ENCODE results near the gene FREY1.

The FREY1 gene

DNA sequence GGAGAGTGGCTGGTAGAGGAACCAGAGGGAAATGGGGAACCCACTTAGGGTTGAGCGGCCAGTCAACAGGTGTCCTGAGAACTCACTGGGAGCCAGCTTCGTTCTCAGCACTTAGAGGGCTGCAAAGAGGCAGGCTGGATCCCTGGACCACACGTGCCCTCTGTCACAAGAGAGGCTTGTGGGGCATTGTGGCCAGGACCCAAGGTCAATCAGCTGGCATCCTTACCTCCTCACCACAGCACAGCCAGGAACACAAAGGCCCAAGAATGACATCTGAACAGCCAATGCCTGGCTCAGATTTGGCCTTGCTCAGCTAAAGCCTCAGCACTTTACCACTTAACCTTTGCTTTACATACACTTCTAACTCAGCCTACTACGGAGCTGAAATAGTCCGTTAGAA, 14.2 kb downstream of the FREY1 start:
- no peak for DNase-seq

GRCh38 chr11:45890886-45891550, 16.1 kb downstream of the FREY1 start:
- no peak for DNase-seq

- DNase-seq, result no peak
Observed at GRCh38 chr11:45889966-45890365, 17.1 kb downstream of the FREY1 start.

DNA sequence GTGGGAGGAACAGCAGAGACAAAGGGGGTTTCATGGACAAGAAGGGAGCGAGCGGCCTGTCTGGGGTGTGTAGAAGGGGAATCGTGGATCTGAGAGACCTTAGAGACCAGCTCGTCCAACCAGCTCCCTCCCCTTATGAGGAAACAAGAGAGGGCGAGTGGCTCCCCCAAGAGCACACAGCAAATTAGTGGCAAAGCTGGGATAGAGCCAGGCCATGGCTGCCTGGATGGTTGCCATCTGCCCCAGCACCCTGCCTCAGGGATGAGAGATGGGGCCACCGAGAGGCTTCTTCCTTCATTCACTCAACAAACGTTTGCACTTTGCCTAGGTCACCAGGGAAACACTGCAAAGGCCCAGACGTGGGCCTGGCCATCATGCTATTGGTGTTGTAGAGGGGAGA, 17.5 kb downstream of the FREY1 start:
- DNase-seq, result no peak

GRCh38 chr11:45887587-45887986, 19.5 kb downstream of the FREY1 start:
- no peak for DNase-seq

DNA sequence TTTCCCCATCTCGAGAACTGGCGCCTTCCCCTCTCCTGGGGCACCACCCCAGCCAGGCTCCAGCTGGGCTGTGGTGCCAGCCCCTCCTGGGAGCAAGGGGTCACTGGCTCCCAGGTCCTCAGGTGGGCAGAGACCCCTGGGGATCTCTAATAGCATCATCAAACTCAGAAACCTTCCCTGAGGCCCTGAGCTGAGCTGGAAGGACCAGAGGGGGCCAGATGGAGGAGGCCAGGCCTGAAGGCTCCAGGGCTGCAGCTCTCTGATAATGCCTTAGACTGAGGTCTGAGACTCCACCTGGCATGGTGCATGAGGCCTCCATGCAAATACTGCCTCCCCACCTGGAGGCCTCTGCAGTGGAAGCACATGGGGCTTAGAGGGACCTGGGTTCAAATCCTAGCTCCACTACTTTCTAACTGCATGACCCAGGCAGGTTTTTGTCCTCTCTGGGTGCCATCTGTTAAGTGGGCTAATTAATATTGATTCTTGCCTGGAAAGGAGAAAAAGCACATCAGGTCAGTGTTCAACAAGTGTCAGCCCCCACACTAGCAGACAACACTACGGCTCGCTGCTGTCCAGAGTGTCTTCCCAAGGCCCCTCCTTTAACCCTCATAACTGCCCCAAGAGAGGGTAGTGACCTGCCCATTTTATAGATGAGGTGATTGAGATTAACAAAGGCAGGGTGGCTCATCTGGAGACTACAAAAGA, 20.1 kb downstream of the FREY1 start:
- DNase-seq, result no peak

GRCh38 chr11:45885921-45886721, 20.9 kb downstream of the FREY1 start:
- DNase-seq, result no peak

- DNase-seq, result peak; percentile 64
Observed at GRCh38 chr11:45885274-45885920, 21.7 kb downstream of the FREY1 start, which contains the start of gene MAPK8IP1. MAPK8IP1 (plus strand) TSS chr11:45885651; CDS start chr11:45885821, 170 bp downstream.

GRCh38 chr11:45884596-45885185, 22.4 kb downstream of the FREY1 start:
- DNase-seq, result no peak

- no peak for DNase-seq
Observed at GRCh38 chr11:45881708-45882368, 25.2 kb downstream of the FREY1 start.

DNA sequence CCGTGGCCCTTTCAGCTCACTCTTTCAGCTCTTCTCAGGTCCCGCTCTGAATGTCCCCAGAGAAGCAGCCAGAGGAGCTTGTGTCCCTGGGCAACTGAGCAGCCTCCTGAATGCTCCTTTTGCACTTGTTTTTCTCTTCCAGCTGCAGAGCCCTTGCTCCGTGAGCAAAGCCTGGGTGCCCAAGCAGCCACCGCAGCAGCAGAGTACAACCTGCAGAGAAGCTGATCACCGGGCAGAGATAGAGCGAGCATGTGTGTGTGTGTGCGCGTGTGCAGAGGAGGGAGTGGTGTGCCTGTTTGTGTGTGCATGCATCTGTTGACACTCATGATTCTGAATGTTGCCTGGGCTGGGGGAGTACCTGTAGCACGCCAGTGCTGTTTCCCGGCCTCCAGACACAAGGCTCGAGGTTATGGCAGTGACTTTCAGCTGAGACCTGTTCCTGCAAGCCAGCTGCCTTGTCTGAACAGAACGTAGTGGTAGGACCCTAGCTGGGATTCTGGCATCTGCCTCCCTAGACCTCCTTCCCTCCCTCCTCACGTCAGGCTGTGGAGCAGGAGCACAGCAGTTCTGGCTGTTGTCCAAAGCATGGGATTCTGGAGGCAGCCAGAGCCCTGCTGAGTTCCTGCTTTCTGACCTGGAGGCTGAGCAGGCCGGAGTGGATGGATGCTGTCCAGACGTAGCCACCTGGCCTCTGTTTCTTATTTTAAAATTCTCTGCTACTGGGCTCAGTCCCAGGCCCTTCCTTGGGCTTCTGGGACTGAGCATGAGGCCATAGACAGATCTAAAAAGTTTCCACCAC, 26.1 kb downstream of the FREY1 start:
- no peak for DNase-seq

DNA sequence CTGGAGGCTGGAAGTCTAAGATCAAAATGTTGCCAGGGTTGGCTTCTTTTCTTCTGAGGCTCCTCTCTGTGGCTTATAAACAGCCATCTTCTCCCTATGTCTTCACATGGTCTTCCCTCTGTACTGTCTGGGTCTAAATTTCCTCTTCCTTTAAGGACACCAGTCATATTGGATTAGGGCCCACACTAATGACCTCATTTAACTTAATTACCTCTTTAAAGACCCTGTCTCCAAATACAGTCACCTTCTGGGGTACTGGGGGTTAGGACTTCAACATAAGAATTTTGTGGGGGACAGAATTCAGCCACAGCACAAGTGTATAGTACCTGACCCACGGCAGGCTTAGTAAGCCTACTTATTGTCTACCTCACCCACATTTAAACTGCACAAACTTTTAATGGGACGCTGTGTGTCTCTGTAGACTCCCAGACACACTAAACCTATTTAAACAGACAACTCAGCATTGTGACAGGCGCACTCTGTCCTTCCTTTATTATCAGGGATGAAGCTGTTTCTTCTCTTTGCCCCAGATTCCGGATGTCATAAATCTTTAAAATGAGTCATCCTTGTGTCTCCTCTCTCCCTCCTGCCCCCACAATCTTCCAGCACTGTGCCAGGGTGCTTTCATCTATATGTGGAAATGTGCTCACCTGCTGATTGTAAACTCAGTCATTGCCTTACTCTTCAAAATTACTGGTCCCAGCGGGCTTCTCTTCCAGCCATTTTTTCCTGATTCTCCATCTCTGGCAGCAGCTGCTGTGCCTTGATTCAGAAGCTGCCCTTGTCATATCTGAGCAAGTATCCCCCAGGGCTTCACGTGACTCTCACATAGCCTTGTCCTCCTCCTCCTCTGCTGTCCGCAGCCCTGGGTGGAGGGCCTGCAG, 27.0 kb downstream of the FREY1 start:
- DNase-seq, result no peak

GRCh38 chr11:45877845-45878244, 29.2 kb downstream of the FREY1 start:
- DNase-seq, result no peak

- no peak for DNase-seq
Observed at GRCh38 chr11:45877221-45877620, 29.9 kb downstream of the FREY1 start.

- no peak for DNase-seq
Observed at GRCh38 chr11:45876401-45876800, 30.7 kb downstream of the FREY1 start.

DNA sequence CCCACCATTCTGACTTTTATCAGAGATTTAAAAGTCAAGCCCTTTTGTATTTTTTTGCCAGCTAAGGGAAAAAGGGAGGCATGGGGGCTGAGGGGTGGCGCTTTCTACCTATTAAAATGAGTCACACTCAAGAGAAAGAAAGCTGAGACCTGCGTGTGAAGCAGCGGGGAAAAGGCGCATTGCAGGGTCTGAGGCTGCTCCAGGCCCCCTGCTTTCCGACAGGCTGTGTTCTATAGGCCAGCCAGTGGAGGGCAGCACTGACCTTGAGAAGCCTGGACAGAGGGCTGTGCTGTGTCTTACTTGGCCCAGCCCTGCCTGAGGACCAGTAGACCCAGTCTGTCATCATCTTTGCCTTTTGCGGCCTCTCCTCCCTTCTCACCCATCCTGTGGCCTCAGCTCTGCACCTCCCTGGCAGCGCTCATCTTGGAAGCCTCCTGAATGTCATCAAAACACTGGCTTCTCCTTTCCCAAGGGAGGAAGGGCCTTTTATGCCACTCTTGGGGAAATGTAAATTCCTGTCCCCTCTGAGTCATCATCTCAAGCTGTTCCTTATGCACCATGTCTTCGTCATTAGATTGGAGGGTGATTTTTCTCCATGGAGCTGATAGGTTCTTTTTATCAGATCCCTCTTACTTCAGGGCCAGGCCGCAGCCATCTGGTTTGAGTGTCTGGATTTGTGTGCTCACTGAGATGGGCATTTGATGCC, 34.3 kb downstream of the FREY1 start:
- peak; percentile 48 for DNase-seq

- DNase-seq, result no peak
Observed at GRCh38 chr11:45871638-45872037, 35.4 kb downstream of the FREY1 start.

GRCh38 chr11:45870706-45871105, 36.4 kb downstream of the FREY1 start:
- DNase-seq, result no peak

DNA sequence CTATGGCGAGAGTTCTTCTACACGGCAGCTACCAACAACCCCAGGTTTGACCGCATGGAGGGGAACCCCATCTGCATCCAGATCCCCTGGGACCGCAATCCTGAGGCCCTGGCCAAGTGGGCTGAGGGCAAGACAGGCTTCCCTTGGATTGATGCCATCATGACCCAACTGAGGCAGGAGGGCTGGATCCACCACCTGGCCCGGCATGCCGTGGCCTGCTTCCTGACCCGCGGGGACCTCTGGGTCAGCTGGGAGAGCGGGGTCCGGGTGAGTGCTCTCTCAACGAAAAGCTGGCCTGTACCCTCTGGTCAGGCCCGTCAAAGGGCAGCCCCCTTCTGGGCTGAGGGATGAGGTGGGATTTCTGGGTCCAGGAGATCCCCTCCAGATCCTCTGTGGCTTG, 37.5 kb downstream of the FREY1 start:
- no peak for DNase-seq

- no peak for DNase-seq
Observed at GRCh38 chr11:45864041-45864440, 43.0 kb downstream of the FREY1 start.

All from CD4-positive, alpha-beta T cell treated with Interleukin-10 for 1 hour (primary cell).